BE2C (cell line): ENCODE data around the gene RRP1.
"Not testable (repeated sequence)": the region's sequence is repeated elsewhere in the genome, so short reads cannot be mapped to it uniquely, and the experiment has no call there.

ENCODE experiments used
- DNase-seq: peaks from one replicate; pipeline ENCODE4 v3.0.0-alpha.2; 2020
- H3K27me3 ChIP-seq: fragments of 250-450 bp; sonication (Bioruptor Pico); 2 replicates; pipeline ENCODE4 v1.5.1; 2020; ENCODE audit warnings: mild to moderate bottlenecking
- H3K36me3 ChIP-seq: fragments of 250-450 bp; sonication (Bioruptor Pico); 2 replicates; pipeline ENCODE4 v1.5.1; 2020; ENCODE audit warnings: mild to moderate bottlenecking
- H3K4me1 ChIP-seq: fragments of 250-450 bp; sonication (Bioruptor Pico); 2 replicates; pipeline ENCODE4 v1.5.1; 2020
- H3K4me3 ChIP-seq: 2 replicates; pipeline ENCODE4 v1.5.1; 2011; ENCODE audit warnings: low read depth, low read length
- H3K9me3 ChIP-seq: fragments of 250-450 bp; sonication (Bioruptor Pico); 2 replicates; pipeline ENCODE4 v1.5.1; 2020
- CTCF ChIP-seq: IDR thresholded peaks from 2 replicates; pipeline ENCODE4 v1.5.1; 2012; ENCODE audit warnings: mild to moderate bottlenecking, low read depth, low read length

Gene RRP1

DNA sequence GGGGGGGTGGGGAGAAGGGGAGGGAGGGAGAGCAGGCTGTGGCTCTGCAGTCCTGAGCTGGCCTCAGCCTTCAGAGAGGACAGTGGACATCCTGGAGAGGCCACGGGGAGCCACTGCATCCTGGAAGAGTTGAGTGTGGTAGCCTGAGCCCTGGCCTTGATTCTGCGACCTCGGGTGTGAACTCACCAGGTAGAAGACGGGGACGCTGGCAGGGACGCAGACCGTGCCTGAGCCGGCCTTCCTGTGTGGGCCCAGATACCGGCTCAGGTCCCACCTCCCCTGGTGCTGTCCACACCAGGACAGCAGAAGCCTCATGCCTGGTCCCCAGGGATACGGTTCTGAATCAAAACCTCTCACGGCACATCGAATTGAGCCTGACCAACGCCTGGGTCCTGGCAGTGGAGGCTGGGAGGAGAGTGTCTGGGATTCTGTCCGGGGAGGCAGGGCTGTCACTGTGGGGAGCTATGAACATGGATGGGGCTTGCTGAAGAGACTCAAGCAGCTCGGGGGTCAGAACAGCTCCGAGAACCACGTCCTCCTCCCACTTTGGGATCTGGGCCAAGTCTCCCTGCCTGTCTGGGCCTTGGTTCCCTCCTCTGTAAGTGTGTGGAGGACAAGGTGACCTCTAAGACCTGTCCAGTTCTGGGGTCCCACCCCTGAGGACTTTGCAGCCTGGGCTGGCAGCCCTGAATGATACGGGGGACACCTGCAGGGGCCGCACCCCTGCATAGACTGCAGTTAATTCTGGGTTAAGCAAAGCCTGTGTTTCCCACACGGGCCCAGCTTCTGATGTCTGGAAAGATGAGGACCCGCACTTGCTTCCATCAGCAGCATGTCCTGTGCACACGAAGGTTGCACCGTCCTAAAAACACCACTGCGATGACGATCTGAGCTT lies 30.4 kb downstream of the RRP1 start:
- Histone ChIP-seq H3K4me3 (no peak overlapping the region), H3K9me3 (no peaks in the 10 kb centered on the region; the same call in 1 of the 2 replicates), H3K27me3 (no peaks in the 10 kb centered on the region), H3K36me3 (no peaks in the 10 kb centered on the region), H3K4me1 (no peaks in the 10 kb centered on the region)
- DNase-seq = no peak
- no peak for TF ChIP-seq CTCF

- H3K36me3 ChIP-seq = no peaks in the 10 kb centered on the region
- TF ChIP-seq CTCF = no peak
- H3K9me3 ChIP-seq = no peaks in the 10 kb centered on the region; the same call in 1 of the 2 replicates
- no peaks in the 10 kb centered on the region for H3K27me3 ChIP-seq
- no peaks in the 10 kb centered on the region for H3K4me1 ChIP-seq
- no peak overlapping the region for H3K4me3 ChIP-seq
- no peak for DNase-seq
Observed at GRCh38 chr21:43820466-43820865, 31.1 kb downstream of the RRP1 start.

- H3K4me3 ChIP-seq, H3K36me3 ChIP-seq, DNase-seq, H3K27me3 ChIP-seq, H3K4me1 ChIP-seq, H3K9me3 ChIP-seq: not testable (repeated sequence)
Observed at GRCh38 chr21:43822166-43822565, 32.8 kb downstream of the RRP1 start.

DNA sequence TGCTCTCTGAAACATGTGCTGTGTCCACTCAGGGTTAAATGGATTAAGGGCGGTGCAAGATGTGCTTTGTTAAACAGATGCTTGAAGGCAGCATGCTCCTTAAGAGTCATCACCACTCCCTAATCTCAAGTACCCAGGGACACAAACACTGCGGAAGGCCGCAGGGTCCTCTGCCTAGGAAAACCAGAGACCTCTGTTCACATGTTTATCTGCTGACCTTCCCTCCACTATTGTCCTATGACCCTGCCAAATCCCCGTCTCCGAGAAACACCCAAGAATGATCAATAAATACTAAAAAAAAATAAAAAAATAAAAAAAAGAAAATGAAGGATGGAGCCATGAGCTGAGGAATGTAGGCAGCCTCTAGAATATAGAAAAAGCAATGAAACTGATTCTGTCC lies 33.4 kb downstream of the RRP1 start:
- DNase-seq, H3K4me3 ChIP-seq, H3K27me3 ChIP-seq, H3K9me3 ChIP-seq, H3K4me1 ChIP-seq, H3K36me3 ChIP-seq: not testable (repeated sequence)

- Histone ChIP-seq H3K36me3 (no peaks in the 10 kb centered on the region), H3K4me3 (no peak overlapping the region), H3K9me3 (no peaks in the 10 kb centered on the region; the same call in 1 of the 2 replicates), H3K4me1 (no peaks in the 10 kb centered on the region), H3K27me3 (no peaks in the 10 kb centered on the region; the same call in 1 of the 2 replicates)
- no peak for TF ChIP-seq CTCF
- DNase-seq = no peak
Observed at GRCh38 chr21:43824333-43825241, 35.2 kb downstream of the RRP1 start.

GRCh38 chr21:43825242-43825935 lies 36.0 kb downstream of the RRP1 start:
- Histone ChIP-seq H3K4me1 (no peaks in the 10 kb centered on the region), H3K27me3 (no peaks in the 10 kb centered on the region; the same call in none of the 2 replicates), H3K9me3 (no peaks in the 10 kb centered on the region), H3K4me3 (no peak overlapping the region), H3K36me3 (no peaks in the 10 kb centered on the region)
- DNase-seq = no peak
- TF ChIP-seq CTCF = no peak
